GM12864 (cell line): ENCODE results near the gene TEAD1.

Experiments used
- DNase-seq: peaks from one replicate; pipeline ENCODE4 v3.0.0-alpha.2; 2011; ENCODE audit warnings: low read depth
- H3K4me3 ChIP-seq: 2 replicates; pipeline ENCODE4 v1.5.1; 2011; ENCODE audit warnings: mild to moderate bottlenecking, low read depth, low read length, control low read depth
- TF ChIP-seq, protein P1 (sequence below): IDR thresholded peaks from 2 replicates; pipeline ENCODE4 v1.5.1; 2011; ENCODE audit warnings: low read depth, mild to moderate bottlenecking, moderate library complexity, low read length, control low read depth, inconsistent platforms; ENCODE audit errors: missing control alignments

The TEAD1 gene

DNA sequence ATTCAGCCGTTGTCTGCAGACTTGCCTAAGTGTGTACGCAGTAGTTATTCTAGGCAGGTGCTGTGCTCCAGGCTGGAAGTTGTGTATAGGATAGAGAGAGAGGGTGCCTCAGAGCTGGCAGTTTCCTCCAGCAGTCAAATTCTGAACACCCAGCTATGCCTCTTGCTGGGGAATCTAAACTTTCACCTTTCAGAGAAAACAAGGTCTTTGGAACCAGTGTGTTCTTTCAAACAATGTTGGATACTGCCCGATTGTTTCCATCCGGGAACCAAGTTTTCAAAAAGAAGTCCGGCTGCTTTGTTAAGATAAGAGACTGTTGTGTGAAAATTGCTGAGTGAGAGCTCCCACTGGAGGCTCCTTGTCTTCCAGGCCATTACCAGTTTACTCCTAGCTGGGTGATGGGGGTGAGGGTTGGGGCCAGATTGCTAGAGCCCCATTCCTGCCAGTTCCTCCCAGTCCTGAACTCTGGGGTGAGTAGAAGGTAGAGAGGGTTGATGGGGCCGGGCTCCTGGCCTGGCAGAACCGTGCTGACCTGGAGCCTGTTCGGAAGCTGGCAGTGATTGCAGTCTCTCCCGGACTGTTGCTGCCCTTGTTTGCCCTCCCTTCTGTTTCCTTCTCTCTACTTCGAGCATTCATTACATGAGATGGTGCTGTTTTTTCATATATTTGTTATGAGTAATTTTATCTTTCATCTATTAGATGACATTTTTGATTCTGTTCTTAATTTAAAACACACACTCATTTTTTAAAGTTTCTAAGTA is 150.2 kb downstream of the TEAD1 start:
- DNase-seq, result no peak
- TF ChIP-seq, protein P1, sequence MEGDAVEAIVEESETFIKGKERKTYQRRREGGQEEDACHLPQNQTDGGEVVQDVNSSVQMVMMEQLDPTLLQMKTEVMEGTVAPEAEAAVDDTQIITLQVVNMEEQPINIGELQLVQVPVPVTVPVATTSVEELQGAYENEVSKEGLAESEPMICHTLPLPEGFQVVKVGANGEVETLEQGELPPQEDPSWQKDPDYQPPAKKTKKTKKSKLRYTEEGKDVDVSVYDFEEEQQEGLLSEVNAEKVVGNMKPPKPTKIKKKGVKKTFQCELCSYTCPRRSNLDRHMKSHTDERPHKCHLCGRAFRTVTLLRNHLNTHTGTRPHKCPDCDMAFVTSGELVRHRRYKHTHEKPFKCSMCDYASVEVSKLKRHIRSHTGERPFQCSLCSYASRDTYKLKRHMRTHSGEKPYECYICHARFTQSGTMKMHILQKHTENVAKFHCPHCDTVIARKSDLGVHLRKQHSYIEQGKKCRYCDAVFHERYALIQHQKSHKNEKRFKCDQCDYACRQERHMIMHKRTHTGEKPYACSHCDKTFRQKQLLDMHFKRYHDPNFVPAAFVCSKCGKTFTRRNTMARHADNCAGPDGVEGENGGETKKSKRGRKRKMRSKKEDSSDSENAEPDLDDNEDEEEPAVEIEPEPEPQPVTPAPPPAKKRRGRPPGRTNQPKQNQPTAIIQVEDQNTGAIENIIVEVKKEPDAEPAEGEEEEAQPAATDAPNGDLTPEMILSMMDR, result no peak
- H3K4me3 ChIP-seq, result no peak overlapping the region

DNA sequence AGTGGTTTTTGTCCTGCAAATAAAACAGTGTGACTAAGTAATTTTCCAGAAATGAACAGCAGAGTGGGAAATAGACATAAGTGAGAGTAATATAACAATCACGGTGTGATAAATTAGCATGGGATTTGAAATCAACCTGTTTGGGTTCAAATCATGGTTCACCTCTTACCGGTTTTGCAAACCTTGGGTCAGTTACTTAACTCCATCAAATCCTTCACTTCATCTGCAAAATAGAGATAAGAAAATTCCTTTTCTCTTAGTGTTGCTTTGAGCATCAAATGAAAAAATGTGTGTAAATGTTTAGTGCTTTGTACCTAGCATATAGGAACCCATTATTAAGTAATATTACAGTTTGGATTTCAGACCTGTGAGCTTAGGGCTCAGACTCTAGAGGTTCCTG is 152.2 kb downstream of the TEAD1 start:
- TF ChIP-seq, protein P1, result no peak
- no peak for DNase-seq
- no peak overlapping the region for H3K4me3 ChIP-seq

DNA sequence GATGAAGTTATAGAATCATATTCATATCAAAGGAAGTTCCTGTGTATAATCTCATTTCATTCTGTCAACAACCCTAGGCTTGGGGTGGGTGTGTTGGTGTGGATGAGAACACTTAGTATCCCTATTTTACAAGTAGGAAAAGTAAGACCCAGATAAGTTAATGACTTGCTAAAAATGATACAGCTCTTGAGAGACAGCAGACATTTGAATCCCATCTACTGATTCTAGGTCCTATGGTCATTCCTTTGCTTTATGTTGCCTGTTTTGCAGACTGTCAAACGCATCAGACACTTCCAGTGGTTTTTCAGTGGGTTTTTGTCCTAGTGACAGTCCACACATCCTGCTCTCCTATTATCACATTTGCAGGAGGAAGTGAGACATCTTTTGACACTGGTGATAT is 153.1 kb downstream of the TEAD1 start:
- TF ChIP-seq, protein P1, result no peak
- no peak for DNase-seq
- H3K4me3 ChIP-seq, result no peak overlapping the region

DNA sequence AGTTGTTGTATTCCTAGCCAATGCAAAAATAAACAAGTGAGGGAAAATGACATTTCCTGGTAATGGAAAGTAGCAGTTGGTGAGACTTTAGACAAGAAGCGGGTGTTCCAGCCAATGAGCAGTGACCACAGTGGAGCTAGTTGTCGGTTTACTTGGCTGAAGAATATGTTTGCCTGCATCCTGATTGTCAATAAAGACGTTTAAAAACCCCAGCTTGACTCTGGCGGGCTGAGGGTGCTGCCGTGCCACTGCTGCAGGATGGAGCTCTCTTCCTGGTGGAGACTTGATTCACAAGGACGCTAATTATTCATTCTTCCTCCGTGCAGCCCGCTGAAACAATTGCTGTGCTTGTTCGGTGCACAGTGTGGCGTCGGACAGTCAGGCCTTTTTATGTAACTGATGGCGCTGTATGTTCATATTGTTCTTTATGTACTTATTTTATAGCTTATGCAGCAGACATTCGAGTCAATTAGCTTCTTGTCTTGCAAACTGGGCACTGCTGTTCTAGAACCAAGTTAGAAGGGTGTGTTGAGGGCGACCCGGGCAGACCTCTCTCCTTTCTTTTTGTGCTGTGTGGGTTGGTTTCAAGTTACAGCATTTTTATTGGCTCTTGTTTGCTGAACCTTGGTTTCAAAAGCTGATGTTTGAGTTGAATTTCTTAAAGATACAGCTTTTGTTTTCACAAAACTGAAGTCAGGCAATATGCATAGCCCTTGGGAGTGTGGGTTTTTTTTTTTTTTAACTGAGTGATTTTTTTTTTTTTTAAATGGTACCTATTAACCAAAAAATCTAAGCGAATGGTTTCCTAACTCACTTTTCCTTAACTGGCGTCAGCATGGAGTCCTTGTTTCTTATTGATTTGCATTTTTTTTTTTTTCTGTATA is 153.9 kb downstream of the TEAD1 start:
- peak; percentile 41 for DNase-seq
- H3K4me3 ChIP-seq, result peak overlapping the region; percentile 22; the same call in 1 of the 2 replicates
- TF ChIP-seq, protein P1, result no peak

DNA sequence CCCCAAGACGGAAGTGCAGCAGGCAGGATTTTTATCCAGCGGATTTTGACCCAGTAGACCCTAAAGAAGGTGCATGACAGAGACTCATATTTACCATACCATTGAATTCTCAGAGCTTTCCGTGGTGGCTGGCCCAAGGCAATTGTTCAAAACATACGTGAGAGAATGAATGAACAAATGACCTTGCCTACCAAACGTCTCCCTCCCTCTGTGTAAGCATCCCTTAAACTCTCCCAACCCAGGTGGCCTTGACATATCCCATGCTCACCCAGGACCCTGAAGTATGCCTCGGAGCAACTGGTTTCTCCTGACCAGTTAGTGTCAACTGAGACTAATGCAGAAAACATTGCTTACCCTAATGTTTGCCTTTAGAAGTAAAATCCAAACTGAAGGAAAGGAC is 154.9 kb downstream of the TEAD1 start:
- peak overlapping the region; percentile 22; the same call in 1 of the 2 replicates for H3K4me3 ChIP-seq
- TF ChIP-seq, protein P1, result no peak
- no peak for DNase-seq

DNA sequence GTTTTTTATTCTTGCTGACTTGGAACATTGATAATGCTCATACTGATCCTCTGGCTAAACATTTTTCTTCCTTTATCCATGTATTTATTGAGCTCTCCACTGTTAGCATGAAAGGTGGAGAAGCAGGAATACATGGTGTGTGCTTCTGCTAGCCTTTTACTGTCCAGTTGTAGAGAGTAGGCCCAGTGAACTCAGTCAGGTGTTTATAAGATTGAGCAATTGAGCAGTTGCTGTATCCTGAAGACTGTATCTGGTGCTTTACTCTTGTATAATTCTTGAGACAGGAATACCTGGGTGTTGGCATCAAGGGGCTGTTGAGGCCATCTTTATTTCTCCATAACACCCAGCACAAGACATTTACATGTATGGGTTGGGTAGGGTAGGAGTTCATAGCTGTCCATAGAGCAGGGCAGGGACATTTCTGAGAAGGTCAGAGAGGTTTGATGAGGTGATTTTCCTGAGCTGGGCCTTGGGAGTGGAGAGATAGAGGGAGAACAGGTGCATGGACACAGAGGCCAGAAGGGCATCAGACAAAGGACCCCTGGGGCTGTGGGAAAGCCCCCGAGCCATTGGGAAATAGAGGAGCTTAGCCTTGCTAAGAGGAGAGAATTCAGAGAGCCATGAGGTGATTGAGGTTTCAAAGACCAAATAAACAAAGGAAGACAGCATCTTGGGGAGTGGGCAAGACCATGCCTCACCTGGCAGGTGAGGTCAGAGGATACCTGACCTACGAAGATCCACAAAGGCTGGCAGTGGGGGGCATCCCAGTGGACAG is 155.5 kb downstream of the TEAD1 start:
- TF ChIP-seq, protein P1, result no peak
- no peak overlapping the region for H3K4me3 ChIP-seq
- DNase-seq, result no peak
